Fibroblast of lung (primary cell): ENCODE measurements around the gene ATP10D.

Experiments
- CTCF ChIP-seq, 2 donors: IDR thresholded peaks in 1 of 2; conservative IDR thresholded peaks in 1 of 2; 1 replicate in 1 of 2; 2 replicates in 1 of 2; pipeline ENCODE4 v1.5.1; 2011 to 2012; ENCODE audit warnings: low read length in 2 of 2, control low read depth in 1 of 2, inconsistent platforms in 1 of 2, low read depth in 1 of 2, mild to moderate bottlenecking in 1 of 2
- EZH2 ChIP-seq: IDR thresholded peaks from 2 replicates; pipeline ENCODE4 v1.5.1; 2012; ENCODE audit warnings: low read length, control low read depth, mild to moderate bottlenecking; ENCODE audit errors: missing control alignments

- TF ChIP-seq CTCF (conservative IDR thresholded peaks at IDR 0.05 in 1 of 2, IDR thresholded peaks at IDR 0.05 in 1 of 2; ENCODE audit: low read depth in 1 of 2, low read length in 2 of 2) = no peak
- TF ChIP-seq EZH2 = no peak
Measured at GRCh38 chr4:47619691-47620090, 134.6 kb downstream of the ATP10D start.
